GM11168 (cell line): ENCODE measurements around the gene DEFB123.
"Not testable (repeated sequence)": the region's sequence is repeated elsewhere in the genome, so short reads cannot be mapped to it uniquely, and the experiment has no call there.

ENCODE experiments used
- in situ Hi-C: fragments of 300-500 bp; cut with MboI; formaldehyde crosslinking; loops from one replicate; pipeline ENCODE4 v1.12.0; 2022; ENCODE audit warnings: low sequenced_read_pairs; ENCODE audit not compliant: unreplicated experiment

The DEFB123 gene, protein sequence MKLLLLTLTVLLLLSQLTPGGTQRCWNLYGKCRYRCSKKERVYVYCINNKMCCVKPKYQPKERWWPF

DNA sequence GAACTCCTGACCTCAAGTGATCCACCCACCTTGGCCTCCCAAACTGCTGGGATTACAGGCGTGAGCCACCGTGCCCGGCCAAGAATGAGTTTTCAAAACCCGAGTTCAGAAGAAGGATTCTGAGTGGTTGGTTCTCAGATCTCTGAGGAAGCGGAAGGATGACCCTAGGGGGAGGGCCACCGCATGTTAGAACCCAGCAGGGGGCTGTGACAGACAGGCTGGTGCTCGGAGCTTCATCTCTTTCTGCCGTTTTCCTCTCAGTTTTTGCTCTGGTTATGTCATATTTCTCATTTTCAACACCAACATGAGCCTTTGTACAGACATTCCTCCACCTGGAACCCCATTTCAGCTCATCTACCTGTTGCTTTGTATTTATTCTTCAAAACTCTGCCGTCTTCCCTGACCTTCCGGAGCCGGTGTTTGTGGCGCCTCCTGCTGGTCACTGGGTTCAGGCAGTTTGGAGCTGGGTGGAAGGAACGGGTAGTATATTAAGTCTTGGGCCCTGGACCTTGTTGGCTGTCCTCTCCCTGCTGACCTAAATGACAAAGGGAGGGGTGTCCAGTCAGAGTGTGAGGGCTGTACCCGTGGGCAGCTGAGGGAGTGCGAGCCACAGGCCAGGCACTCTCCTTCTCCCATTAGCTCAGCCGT lies at the start of gene DEFB123:
DEFB123 (plus strand) TSS at position 621 of the 648 bp plus-strand sequence. CDS start 67 bp downstream, outside the sequence.
- in situ Hi-C loops = no loop called here

DNA sequence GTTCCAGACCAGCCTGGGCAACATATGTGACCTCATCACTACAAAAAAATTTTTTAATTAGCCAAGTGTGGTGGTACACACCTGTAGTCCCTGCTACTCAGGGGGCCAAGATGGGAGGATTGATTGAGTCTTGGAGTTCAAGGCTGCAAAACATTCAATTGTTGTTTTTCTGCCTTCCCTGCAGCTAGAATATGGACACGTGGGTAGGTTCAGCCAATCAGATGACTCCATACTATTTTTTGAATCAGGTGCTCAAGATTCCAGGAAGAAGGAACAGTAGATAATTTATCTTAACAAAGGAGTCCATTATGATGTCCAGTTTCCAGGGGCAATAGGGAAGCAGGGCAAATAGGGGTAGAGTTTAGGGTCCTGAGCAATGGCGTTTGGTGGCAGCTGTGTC lies 47.6 kb upstream of the DEFB123 start:
- in situ Hi-C loops = no loop called here

DNA sequence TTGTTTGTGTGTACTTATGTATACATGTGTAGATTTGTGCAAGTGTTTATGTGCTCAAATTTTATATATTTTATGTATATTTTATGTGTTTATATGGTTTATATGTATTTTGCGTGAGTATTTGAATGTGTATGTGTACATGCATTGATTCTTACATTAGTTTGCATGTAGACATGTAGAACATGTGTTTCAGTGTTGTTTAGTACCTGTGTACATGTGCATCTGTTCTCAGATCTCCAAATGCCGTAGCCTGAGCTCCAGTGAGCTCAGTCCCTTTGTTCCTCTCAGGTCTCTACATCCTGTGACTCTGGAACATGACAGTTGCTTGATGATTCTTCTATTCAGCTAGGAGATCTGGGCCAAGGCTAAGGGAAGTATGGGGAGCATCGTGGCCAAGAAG lies 45.5 kb upstream of the DEFB123 start:
- in situ Hi-C loops = no loop called here

DNA sequence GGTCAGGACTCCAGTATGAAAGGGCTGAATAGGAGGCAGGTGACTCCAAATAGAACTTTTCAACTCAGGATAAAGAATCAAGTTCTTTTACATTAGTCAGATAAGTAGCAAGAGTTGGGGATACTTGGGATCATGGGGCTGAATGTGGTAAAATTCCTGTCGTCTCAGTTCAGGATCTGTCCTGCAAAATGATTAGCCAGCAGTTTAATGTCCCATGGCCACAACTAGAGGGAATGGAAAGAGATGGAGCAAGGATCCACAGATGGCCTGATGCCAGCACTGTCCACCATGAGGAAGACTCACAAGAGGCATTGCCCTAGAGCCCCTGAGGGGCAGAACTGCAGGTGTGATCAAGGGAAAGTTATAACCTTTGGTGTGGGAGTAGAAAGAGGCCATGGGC lies 36.5 kb upstream of the DEFB123 start:
- in situ Hi-C loops = no loop called here

DNA sequence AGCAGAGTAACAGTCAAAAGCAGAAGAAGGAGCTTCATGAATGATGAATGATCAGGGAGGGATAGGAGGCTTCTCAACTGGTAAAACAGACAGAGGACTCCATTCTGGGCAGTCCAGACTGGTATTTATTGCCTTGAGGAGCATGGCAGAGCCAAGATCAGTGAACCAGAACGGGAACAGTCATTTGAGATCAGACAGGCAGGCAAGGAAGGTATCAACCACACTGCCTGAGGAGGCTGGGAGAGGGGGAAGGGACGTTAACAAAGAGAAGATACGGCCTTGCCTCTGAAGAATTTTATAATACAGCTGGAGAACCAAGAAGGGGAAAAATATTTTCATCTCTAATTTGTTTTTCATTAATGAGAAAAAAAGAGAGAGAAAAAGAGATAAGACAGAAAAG lies 34.3 kb upstream of the DEFB123 start, which contains the start of gene DEFB121:
DEFB121 (minus strand) TSS at position 101 of the 400 bp plus-strand sequence; CDS start at position 38, 63 bp downstream.
- in situ Hi-C loops = no loop called here

DNA sequence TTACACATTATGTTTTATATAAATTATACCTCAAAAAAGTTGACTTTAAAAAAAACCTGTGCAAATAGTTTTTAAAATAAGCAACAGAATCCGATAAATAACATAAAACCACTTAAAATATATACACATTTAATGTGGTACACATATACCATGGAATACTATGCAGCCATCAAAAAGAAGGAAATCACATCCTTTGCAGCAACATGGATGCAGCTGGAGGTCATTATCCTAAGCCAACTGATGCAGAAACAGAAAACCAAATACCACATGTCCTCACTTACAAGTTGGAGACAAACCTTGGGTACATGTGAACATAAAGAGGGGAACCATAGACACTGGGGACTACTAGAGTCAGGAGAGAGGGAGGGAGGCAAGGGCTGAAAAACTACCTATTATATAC lies 30.4 kb upstream of the DEFB123 start:
- in situ Hi-C loops = no loop called here

DNA sequence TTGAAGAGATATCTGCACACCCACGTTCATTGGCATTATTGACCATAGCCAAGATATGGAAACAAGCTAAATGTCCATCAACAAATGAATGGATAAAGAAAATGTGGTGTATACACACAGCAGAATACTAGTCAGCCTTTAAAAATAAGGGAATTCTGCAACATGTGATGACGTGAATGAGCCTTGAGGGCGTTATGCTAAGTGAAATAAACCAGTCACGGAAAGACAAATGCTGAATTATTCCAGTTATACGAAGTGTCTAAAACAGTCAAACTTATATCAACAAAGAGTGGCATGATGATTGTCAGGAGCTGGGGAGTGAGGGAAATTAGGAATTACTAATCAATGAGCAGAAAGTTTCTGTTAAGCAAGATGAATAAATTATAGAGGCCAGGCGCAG lies 26.1 kb upstream of the DEFB123 start:
- in situ Hi-C loops = no loop called here

DNA sequence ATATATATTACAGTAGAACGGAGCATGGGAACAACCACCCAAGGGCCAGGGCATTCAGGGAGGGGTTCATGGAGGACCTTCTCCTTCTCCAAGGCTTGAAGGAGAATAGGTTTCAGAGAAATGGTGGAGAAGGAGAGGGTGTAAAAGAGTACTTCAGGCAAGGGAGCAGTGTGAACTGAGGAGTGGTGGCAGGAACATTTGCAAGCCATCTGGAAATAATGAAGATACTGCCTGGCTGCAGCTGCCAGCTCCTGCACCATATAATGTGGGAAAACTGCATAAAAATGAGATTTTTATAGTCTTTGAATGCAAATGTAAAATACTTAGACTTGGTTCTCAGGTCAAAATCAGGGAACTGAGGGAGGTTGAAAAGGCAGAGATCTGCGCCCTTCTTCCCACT lies 24.8 kb upstream of the DEFB123 start:
- in situ Hi-C loops = no loop called here

DNA sequence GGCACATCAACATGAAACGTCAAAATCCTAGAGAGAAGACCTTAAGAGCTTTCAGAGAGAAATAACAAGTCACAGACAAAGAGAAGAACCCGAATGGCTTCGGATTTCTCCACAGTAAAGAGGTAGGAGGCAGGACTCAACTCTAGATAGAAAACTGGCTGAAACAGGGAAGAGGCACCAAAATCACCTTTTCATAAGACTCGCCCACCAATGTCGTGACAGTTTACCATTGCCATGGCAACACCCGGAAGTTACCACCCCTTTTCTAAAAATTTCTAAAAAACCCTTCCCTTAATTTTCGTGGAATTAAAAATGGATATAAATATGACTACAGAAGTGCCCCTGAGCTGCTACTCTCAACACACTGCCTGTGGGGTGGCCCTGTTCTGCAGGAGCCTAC lies 22.1 kb upstream of the DEFB123 start:
- in situ Hi-C loops = no loop called here

DNA sequence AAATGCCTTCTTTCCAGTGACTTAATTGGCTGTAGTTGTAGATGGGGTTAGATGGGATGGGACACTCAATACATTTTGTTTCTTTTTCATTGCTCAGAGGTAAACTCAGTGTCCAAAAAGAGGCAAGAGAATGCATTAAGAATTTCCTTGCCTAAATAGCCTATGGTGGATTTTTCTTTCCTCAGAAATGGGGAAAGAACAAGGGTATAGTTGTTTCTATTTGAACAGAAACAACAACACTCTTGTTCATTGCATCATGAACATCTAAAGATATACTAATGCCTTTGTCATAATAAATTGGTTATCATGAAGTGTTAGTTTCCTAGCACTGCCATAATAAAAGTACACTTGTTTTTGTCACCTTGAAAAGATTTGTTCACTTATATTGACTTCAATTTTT lies 14.6 kb upstream of the DEFB123 start:
- in situ Hi-C loops = no loop called here

DNA sequence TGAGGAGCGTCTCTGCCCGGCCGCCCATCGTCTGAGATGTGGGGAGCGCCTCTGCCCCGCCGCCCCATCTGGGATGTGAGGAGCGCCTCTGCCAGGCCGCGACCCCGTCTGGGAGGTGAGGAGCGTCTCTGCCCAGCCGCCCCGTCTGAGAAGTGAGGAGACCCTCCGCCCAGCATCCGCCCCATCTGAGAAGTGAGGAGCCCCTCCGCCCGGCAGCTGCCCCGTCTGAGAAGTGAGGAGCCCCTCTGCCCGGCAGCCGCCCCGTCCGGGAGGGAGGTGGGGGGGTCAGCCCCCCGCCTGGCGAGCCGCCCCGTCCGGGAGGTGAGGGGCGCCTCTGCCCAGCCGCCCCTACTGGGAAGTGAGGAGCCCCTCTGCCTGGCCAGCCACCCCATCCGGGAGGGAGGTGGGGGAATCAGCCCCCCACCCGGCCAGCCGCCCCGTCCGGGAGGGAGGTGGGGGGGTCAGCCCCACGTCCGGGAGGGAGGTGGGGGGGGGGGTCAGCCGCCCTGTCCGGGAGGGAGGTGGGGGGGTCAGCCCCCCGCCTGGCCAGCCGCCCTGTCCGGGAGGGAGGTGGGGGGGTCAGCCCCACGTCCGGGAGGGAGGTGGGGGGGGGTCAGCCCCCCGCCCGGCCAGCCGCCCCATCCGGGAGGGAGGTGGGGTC lies 13.4 kb upstream of the DEFB123 start:
- in situ Hi-C loops = not testable (repeated sequence)

DNA sequence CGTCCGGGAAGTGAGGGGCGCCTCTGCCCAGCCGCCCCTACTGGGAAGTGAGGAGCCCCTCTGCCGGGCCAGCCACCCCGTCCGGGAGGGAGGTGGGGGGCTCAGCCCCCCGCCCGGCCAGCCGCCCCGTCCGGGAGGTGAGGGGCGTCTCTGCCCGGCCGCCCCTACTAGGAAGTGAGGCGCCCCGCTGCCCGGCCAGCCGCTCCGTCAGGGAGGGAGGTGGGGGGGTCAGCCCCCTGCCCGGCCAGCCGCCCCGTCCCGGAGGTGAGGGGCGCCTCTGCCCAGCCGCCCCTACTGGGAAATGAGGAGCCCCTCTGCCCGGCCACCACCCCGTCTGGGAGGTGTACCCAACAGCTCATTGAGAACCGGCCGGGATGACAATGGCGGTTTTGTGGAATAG lies 12.9 kb upstream of the DEFB123 start:
- in situ Hi-C loops = not testable (repeated sequence)

DNA sequence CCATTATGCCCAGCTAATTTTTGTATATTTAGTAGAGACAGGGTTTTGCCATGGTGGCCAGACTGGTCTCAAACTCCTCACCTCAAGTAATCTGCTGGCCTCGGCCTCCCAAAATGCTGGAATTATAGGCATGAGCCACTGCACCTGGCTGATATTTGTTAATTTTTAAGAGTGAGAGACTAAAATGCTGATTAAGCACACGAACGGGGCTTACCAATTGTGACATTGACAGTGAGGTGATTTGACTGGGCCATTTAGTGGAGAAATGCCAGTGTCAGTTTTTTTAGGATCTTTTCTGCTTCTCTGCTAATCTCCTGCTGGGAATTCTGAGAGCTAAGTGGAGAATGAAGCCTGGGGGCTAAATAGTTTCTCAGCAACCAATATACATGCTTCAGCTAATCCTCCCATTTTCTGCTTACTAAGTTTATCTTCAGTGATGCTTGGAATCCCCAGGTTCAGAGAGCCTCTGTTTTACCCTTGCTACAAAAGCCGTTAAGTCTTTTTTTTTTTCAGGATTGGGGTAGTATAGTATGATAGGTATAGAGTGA lies 9.8 kb upstream of the DEFB123 start:
- in situ Hi-C loops = no loop called here

DNA sequence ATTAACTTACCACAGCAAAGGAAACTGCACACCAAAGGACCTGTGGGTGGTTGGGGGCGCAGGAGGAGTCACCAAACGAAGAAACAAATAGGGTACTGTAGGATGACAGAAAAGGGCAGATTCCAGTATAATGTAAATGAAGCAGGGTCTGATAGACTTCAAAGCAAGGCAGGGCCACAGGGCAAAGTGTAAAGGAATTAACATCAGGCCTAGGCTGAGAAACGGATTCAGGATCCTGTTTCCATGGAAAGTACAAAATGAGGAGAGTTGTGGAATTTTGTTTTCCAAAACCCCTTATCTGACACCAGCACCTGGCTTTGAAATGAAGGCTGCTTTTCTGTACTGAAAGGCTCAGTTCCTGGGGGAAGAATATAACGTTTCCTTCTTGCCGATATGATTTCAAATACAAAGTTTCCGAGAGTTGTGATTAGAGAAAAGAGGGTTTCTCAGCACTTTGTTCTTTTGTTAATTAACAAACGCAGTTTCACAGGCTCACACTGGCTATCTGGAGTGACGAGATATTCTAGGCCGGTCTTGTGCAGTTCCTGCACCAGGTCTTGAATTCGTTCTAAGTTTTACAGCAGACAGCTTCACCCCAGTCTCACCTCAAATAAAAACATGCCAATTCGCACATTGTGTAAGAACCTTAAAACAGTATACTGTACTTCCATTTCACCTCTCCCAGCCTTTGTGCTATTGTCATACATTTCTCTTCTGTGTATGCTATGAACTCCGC lies 5.8 kb downstream of the DEFB123 start:
- in situ Hi-C loops = no loop called here

DNA sequence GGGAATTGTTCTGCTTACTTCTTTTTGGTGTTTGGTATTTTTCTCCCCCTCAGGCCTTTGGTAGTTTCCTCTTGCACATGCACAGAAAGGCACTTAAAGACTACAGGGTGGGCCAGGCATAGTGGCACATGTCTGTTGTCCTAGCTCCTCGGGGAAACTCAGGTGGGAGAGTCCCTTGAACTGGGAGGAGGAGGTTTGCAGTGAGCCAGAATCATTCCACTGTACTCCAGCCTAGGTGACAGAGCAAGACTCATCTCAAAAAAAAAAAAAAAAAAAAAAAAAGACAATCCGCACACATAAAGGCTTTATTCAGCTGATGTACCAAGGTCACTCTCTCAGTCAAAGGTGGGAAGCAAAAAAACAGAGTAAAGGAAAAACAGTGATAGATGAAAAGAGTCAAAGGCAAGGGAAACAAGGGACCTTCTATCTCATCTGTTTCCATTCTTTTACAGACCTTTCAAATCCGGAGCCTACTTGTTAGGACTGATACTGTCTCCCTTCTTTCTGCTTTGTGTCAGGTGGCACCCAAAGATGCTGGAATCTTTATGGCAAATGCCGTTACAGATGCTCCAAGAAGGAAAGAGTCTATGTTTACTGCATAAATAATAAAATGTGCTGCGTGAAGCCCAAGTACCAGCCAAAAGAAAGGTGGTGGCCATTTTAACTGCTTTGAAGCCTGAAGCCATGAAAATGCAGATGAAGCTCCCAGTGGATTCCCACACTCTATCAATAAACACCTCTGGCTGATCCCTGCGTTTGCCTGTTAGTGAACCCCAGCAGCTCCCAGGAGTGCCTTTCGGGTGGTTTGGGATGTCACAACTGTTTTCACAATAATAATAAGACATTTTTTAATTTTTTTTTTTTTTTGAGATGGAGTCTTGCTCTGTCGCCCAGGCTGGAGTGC lies 9.3 kb downstream of the DEFB123 start:
- in situ Hi-C loops = loop anchor here (5.0 kb wide), 1 partner anchor 53 kb away; no protein-coding TSS in a partner anchor

DNA sequence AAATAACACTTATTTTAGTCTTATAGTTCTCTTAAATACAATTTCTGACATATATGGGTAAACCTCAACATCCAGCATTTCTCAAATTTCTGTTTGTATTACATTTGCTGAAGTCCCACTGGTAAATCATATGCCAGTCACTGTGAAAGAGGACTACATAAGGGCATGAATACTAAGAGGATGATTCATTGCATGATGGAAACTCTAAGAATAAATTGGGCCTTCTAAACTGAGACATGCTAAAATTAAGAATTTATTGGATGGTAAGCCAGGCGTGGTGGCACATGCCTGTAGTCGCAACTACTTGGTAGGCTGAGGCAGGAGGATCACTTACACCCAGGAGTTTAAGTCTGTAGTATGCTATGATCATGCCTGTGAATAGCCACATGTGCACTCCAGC lies 12.1 kb downstream of the DEFB123 start:
- in situ Hi-C loops = loop anchor here (5.0 kb wide), 1 partner anchor 50 kb away; no protein-coding TSS in a partner anchor

DNA sequence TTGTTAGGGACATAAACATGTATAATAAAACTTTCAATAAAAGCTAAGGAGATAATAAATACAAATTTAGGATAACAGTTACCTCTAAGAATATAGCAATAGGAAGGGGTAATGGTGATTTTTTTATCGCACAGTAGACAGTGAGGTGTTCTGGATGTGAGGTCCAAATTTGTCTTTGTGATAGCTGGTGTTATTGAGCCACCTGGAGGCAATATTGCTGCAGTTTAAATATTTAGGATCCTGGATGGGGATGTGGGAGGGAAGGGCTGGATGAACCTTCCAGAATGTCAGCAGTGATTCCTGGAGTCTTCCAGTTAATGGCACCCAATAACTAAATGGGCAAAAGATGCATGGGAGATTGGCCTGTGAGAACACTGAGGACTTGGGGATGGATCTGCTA lies 13.9 kb downstream of the DEFB123 start:
- in situ Hi-C loops = loop anchor here (5.0 kb wide), 1 partner anchor 48 kb away; no protein-coding TSS in a partner anchor

DNA sequence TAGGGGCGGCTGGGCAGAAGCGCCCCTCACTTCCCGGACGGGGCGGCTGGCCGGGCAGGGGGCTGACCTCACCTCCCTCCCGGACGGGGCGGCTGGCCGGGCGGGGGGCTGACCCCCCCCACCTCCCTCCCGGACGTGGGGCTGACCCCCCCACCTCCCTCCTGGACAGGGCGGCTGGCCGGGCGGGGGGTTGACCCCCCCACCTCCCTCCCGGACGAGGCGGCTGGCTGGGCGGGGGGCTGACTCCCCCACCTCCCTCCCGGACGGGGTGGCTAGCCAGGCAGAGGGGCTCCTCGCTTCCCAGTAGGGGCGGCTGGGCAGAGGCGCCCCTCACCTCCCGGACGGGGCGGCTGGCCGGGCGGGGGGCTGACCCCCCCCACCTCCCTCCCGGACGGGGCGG lies 30.5 kb downstream of the DEFB123 start:
- in situ Hi-C loops = not testable (repeated sequence)

DNA sequence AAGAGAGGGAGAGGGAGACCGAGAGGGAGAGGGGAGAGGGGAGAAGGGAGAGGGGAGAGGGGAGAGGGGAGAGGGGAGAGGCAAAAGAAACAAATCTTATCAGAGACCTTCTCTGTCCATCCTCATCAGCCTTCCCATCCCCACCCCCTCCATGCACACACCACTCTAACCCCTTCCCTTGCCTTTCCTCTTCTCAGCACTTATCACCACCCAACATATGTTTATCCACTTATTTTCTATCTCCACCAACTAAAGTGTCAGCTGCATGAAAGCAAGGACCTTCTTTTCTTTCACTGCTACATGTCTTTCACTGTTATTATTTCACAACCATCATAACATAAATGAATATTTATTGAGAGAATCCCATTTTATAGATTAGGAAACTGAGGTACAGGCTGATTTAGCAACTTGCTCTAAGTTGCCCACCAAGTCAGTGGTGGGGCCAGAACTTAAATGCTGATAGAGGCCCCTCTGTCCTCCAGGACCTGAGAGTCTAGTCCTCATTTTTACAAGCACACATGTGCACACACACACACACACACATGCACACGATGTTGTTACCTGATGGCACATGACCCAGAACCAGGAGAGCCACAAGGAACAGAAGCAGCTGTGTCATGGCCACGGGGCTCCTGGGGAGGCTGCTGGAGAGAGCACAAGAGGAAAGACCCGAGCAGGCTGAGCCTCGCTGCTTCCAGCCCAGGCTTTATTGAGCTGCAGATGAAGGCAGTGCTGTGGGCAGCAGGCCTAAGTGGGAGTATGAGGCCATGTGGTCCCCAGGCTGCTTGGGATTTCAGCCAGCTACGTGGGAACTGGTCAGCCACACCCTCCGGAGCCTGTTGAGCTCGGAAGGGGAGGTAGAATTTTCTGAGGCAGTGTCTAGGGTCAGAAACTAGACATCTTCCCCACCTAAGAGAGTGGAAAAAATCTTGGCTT lies 32.2 kb downstream of the DEFB123 start:
- in situ Hi-C loops = no loop called here
